GM18520 (cell line): Measurements from ENCODE around the gene MLPH.

Source experiments
- ATAC-seq: cut with Tn5 transposase; IDR thresholded peaks from one replicate; pipeline ENCODE4 v1.9.1; 2021; ENCODE audit not compliant: unreplicated experiment

MLPH gene

GRCh38 chr2:237496428-237496827, 9.4 kb downstream of the MLPH start:
- ATAC-seq: no peak

DNA sequence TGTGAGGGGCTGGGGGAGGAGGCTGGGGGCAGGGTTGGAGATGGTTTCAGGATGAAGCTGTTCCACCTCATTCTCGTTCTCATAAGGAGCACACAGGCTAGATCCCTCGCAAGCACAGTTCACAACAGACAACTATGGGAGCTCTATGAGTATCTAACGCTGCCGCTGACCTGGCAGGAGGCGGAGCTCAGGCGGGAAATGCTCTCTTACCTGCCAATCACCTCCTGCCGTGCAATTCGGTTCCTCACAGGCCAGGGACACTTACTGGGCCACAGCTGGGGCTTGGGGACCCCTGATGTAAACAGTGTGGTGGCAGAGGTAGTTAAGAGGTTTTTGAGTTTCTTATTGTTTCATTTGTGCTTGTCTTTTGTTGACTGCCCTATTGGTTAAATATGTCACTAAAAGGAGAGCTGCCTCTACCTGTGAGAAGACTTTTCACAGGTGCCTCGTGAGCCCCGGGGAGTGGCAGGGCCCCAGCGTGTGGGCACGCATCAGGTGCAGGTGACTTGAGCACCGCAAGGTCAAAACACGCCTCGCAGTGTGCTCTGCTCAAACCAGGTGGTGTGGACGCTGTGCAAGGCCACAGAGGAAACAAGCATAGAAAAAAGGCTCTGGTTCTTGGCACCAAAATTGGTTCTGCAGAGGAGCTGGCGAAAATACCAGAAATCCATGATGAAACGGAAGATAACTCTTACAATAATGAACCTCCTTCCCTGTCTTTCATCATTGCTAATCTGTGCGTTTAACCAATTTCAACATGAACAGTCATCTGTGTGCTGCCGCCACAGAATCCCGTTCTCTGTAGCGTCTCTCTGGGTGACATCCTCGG, 10.2 kb downstream of the MLPH start:
- no peak for ATAC-seq

DNA sequence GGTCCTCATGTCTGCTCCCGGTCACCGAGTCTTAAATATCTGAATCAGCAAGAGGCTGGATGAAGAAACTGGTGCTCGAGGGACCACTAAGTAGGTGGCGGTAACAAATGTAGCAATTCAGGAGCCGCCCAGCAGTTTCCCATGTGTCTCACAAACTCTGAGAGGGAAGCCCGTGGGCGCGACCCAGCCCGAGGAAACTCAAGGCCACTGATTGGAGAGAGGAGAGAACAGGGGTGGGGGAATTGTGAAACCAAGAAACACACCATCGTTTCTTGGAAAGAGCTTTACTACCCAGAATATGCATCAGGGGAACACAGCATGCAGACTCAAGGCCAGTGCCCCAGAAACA, 10.8 kb downstream of the MLPH start:
- ATAC-seq: no peak

GRCh38 chr2:237498341-237498740, 11.3 kb downstream of the MLPH start:
- no peak for ATAC-seq

DNA sequence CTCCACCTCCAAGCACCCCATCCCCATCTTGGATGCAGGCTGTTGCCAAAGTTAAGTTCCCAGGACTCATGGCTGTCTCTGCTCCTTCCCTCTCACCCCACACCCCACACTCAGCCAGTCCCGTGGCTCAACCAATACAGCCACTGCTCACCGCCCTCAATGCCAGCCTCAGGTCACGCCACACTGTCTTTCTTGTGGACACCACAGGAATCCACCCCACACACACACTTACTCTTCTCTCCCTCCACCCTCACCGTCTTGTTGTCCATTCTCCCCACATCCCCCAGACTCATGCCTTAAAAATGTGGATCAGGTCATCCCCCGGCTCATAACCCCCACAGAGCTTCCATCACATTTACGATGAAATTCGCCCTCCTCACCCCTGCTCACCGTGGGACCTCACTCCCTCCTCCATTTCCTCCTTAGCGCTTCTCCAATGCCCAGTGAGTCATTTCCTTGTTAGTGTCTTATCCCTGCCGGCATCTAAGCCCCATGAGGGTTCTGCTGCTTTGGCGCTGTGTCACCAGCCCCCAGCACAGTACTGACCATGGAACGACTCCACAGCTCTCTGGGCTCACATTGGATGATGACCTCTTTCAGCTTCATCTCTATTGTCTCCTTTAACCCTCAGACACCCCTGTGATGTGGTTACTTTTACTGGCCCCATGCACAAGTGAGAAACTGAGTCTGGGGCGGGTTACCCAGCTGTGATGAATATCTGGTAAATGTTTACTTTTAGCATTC, 13.8 kb downstream of the MLPH start:
- no peak for ATAC-seq

- no peak for ATAC-seq
These were observed 15.0 kb downstream of the MLPH start for GRCh38 chr2:237501892-237502513.

DNA sequence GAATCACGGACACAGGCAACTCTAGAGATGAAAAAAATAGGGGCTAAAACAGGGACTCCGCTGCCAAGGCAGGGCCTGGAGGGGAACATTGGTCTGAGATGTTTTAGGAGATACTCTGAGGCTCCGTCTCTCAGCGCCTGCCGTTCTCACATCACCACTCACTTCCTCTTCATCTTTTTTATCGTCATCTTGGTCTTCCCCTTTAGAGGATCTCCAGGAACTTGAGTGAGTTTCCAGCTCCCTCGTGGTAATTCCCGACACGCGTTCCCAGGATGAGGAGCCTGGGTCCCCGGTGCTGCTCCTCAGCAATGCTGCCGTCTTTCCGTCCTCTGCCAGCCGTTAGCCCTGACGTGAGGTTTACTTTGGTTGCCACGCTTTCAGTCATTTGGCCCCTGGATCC, 16.1 kb downstream of the MLPH start:
- no peak for ATAC-seq

DNA sequence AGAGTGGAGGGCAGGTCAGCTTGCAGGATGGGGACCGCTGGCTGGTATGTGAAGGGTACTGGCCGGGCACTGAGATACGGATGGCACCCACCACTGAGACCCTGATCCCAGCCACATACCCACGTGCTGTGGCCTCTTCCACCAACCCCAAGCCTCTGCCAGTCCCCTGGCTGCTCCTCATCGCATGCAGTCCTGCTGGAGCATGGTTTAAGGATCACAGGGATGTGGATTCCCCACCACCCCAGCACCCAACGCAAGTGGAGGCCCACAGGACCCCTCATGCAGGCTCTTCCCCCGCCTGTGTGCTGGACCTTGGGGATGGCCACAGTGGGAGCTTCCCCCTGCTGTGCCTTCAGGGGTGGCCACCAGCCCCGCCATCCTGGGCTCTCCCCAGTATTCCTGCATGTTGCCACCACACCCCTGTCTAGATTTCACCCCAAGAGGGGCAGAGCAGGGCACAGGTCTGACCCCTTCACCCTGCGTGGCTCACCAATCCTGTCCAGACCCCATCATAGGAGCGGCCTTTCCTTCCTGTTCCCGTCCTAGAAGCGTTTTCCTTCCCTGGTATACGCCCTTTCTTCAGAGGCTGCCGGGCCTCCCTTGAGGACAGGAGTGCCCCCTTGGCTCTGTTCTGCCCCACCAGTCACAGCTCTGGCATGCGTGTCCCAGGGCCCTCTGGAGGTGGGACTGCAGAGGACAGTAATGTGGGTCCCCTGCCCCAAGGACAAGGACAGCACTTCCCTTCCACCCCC, 18.3 kb downstream of the MLPH start:
- no peak for ATAC-seq

DNA sequence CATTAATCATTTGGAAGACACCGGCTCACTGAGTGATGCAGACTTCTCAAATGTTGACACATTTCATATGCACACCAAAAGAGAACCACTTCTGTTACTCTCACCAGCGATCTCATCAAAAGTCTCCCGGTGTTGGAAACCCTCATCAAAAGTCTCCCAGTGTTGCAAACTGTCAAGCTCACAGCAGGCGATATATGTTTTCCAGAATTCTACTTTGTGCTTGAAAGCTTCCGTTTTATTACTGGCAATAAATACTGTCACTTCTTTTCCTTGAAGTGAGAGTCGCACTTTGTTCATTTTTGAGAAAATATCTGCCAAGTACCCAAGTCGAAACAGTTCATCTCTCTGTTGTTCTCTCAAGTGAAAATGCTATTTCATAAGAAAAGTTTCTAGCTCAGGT, 20.5 kb downstream of the MLPH start:
- ATAC-seq: no peak

DNA sequence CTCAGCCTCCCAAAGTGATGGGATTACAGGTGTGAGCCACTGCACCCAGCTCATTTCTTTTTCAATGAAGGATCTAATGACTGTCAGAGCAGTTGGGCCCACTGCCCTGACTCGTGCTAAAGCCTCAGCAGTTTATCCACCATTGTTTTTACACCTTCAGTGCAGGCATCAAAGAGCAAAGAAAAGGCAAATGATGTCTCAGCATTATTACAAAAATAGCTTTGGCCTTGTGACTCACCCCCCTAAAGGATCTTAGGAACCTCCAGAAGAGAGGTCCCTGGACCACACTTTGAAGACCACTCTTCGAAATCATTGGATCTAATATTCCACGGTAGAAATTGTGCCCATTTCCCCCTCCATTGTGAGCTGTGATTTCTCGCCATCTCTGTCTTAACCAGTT, 21.3 kb downstream of the MLPH start:
- no peak for ATAC-seq

DNA sequence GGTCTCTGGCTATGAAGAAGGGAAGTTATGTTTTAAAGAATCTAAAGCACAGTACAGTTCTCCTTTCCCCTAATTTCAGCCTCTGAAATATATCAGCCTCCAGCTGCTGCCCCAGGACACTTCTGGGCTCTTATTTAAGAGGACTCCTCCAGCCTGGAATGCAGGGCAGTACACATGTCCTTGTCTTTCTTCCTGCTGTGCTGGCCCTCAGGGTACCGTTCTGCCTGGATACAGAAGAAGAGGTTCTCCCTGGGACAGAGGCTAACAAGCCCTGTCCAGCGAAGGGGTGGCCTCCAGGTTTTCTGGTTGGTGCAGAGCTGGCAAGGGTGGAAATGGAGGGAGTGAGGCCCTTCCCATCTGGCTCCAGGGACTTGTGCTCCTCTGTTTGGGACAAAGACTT, 22.1 kb downstream of the MLPH start:
- no peak for ATAC-seq

DNA sequence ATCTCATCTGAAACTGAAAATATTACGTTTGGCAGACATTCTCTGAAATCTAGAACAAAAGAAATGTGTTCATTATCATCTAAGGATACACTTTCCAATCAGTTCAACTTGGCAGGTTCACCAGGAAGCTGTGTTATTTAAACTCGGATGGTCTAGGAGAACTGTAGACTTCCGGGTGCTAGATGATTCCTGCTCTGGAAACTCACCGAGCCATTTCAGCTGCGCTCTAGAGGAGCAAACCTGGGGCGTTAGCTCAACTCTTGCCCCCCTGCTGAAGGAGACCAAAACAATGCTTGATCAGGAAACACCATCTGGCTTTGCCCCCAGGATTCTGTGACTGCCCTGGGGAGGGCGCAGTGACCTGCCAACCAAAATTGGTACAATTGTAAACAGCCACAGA, 22.9 kb downstream of the MLPH start:
- no peak for ATAC-seq

GRCh38 chr2:237510502-237511217, 23.6 kb downstream of the MLPH start:
- no peak for ATAC-seq

DNA sequence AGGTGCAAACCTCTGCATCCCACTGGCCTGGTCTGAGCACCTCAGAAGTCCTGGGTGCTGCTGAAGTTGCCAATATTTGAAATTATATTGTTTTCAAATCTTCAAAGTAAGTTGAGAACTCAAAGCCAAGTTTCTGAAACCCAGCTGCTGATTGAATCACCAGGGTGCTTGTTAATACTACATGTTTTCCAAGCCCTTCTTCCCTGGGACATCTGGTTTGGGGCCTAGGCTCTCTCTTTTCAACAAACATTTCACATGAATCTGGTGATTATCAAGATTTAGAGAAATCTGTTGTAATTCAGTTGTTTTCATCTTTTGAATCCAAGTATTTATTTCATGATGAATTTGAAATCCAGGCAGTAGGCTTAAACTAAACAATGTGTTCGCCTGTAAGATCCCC, 24.4 kb downstream of the MLPH start:
- ATAC-seq: no peak

DNA sequence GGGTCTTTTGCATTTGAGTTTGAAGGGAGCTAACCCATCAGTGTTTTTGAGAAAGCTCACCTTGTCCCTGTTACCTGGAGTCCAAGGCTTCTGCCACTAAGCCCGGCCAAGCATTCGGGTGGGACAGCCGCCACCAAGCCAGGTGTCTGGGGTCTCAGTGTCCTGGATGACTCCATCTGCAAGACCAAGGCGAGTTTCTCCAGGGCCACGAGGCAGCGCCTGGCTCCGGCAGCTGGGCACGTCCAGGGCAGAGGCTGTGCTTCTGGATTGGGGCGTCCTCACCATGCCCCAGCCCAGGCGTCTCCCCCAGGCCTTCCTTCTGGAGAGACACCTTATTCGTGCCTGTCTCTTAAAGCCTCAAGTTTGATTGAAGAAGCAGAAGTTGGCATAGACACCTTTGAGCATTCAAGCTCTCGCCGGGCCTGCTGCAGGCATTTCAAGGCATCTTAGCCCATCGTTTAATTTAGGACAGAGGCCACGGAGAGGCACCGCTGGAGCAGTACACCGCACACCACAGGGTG, 24.9 kb downstream of the MLPH start:
- ATAC-seq: no peak

DNA sequence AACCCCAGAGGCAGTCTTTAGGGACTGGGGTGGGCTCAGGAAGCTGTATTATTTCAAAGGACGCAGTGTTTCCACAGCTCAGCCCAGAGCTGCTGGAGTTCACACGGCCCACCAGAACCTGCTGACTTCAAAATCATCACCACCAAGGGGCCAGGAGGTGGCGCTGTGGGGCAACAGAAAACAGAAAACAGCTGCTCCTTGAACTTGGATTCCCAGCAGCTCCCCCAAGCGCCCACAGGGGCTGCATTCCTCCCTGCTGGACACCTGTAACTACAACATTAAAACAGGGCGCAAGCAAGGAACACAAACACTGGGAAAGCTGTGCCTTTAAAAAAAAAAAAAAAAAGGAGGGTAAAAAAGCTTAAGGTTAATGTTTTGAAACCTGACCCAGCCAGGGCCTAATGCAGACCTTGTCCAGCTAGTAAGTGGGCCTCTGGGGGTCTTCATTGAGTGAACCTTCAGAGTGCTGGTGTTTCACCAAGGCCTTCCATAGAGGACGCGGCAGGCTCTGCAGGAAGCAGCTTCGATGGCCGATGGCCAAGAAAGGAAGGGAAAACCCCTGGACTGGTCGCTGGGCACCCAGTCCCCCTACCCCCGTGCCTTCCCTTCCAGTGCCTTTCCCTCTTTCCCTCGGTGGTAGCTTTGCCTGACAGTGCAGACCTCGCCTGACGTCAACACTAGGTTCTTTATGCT, 25.9 kb downstream of the MLPH start:
- ATAC-seq: no peak

DNA sequence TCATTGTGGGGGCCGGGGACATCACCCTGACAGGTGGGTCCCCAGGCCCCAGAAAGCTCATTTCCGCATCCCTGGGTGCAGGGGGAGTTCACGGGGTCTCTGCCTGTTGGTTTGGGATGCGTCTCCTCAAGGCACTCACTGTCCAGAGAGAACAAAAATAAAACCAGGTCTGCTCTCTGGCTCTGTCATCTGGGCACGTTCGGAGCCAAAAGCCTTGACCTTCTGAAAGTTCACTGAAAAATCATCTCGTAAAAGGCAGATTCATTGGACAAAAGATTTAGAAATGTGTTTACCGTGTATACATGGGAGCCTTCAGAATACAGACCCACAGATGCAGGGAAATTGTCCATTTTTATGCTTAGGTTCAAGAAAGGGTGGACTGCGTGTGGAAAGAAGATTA, 26.6 kb downstream of the MLPH start:
- ATAC-seq: no peak

GRCh38 chr2:237514474-237515130, 27.6 kb downstream of the MLPH start:
- no peak for ATAC-seq

GRCh38 chr2:237515166-237515565, 28.1 kb downstream of the MLPH start:
- ATAC-seq: no peak
